ENCODE measurements around the gene PSPH.

- TF ChIP-seq, protein P1, sequence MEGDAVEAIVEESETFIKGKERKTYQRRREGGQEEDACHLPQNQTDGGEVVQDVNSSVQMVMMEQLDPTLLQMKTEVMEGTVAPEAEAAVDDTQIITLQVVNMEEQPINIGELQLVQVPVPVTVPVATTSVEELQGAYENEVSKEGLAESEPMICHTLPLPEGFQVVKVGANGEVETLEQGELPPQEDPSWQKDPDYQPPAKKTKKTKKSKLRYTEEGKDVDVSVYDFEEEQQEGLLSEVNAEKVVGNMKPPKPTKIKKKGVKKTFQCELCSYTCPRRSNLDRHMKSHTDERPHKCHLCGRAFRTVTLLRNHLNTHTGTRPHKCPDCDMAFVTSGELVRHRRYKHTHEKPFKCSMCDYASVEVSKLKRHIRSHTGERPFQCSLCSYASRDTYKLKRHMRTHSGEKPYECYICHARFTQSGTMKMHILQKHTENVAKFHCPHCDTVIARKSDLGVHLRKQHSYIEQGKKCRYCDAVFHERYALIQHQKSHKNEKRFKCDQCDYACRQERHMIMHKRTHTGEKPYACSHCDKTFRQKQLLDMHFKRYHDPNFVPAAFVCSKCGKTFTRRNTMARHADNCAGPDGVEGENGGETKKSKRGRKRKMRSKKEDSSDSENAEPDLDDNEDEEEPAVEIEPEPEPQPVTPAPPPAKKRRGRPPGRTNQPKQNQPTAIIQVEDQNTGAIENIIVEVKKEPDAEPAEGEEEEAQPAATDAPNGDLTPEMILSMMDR (conservative IDR thresholded peaks at IDR 0.05) = no peak
- TF ChIP-seq ZFX (IDR thresholded peaks at IDR 0.05) = no peak
Measured at GRCh38 chr7:55962014-55962413, 89.2 kb downstream of the PSPH start.
